H1 (cell line): ENCODE measurements around the gene SLAMF6. TPM values are rescaled to one million over a fixed set of nuclear protein-coding genes. Genes with fewer than 3 reads are reported as not detected.

Experiments
- CTCF ChIA-PET: fragments of 300-600 bp; sonication (Branson Sonifier 250); formaldehyde crosslinking; loops from one replicate; lab custom pipeline; 2021; ENCODE audit not compliant: partially characterized antibody; lab: Charles Lee
- POLR2A ChIA-PET: fragments of 300-600 bp; sonication (Branson Sonifier 250); formaldehyde crosslinking; loops from one replicate; lab custom pipeline; 2021; ENCODE audit warnings: inconsistent platforms; ENCODE audit not compliant: partially characterized antibody; lab: Charles Lee
- DNase-seq, 2 experiments: peaks; one replicate each; pipeline versions ENCODE4 v3.0.0 to v3.0.0-alpha.2; 2010 to 2022; ENCODE audit warnings: low spot score in 2 of 2, low read depth in 1 of 2, mixed read lengths in 1 of 2
- FAIRE-seq: peaks from 2 replicates; lab custom pipeline; 2011; peaks lifted over from hg19 to GRCh38; lab: Jason Lieb, UNC
- H2AFZ ChIP-seq: 2 replicates; pipeline ENCODE4 v1.8.1; 2012; ENCODE audit warnings: low read length, inconsistent platforms
- H2AK5ac ChIP-seq: 2 replicates; pipeline ENCODE4 v1.6.1; 2013; ENCODE audit warnings: low read depth, low read length
- H2BK120ac ChIP-seq: replicated peaks from 2 replicates; pipeline ENCODE3; 2013; ENCODE audit warnings: low read depth, low read length, inconsistent platforms
- H2BK12ac ChIP-seq: 2 replicates; pipeline ENCODE4 v1.6.1; 2013; ENCODE audit warnings: low read depth, low read length
- H2BK15ac ChIP-seq: 2 replicates; pipeline ENCODE4 v1.6.1; 2013; ENCODE audit warnings: low read length
- H2BK20ac ChIP-seq: 2 replicates; pipeline ENCODE4 v1.6.1; 2013; ENCODE audit warnings: low read length
- H2BK5ac ChIP-seq: 2 replicates; pipeline ENCODE4 v1.6.1; 2013; ENCODE audit warnings: low read depth, low read length
- H3K14ac ChIP-seq: 2 replicates; pipeline ENCODE4 v1.6.1; 2013; ENCODE audit warnings: inconsistent platforms; ENCODE audit not compliant: insufficient read length
- H3K18ac ChIP-seq: 2 replicates; pipeline ENCODE4 v1.6.1; 2013; ENCODE audit warnings: low read length; ENCODE audit errors: extremely low read depth
- H3K23ac ChIP-seq: 2 replicates; pipeline ENCODE4 v1.6.1; 2013; ENCODE audit warnings: inconsistent platforms; ENCODE audit not compliant: insufficient read length
- H3K23me2 ChIP-seq: 2 replicates; pipeline ENCODE4 v1.6.1; 2013; ENCODE audit warnings: low read depth, low read length
- H3K27ac ChIP-seq: 2 replicates; pipeline ENCODE4 v1.6.1; 2011; ENCODE audit warnings: low read depth, low read length, inconsistent platforms
- H3K27me3 ChIP-seq, 4 experiments: replicated peaks in 1 of 4; 1 replicate in 1 of 4; 2 replicates in 3 of 4; pipeline versions ENCODE4 v1.6.1 to v1.8.1; 2011 to 2013; ENCODE audit warnings: low read length in 3 of 4, mild to moderate bottlenecking in 3 of 4, inconsistent platforms in 2 of 4, mixed read lengths in 2 of 4, moderate library complexity in 1 of 4; ENCODE audit not compliant: control insufficient read depth in 3 of 4, insufficient read depth in 3 of 4; ENCODE audit errors: extremely low read depth in 1 of 4
- H3K36me3 ChIP-seq, 4 experiments: 2 replicates each; pipeline versions ENCODE4 v1.6.1 to v1.8.1; 2011 to 2013; ENCODE audit warnings: mild to moderate bottlenecking in 4 of 4, low read length in 3 of 4, moderate library complexity in 2 of 4, control low read depth in 1 of 4, inconsistent platforms in 1 of 4; ENCODE audit not compliant: insufficient read depth in 4 of 4, control insufficient read depth in 2 of 4
- H3K4ac ChIP-seq: replicated peaks from 2 replicates; pipeline ENCODE3; 2013; ENCODE audit warnings: low read length, low read depth, mixed read lengths, inconsistent platforms; ENCODE audit not compliant: insufficient read length
- H3K4me1 ChIP-seq, 4 experiments: replicated peaks in 1 of 4; 1 replicate in 1 of 4; 2 replicates in 3 of 4; pipeline versions ENCODE4 v1.6.1 to v1.8.1; 2011 to 2013; ENCODE audit warnings: low read length in 3 of 4, inconsistent platforms in 2 of 4, mixed read lengths in 1 of 4; ENCODE audit not compliant: insufficient read depth in 4 of 4, control insufficient read depth in 3 of 4
- H3K4me2 ChIP-seq, 2 experiments: 2 replicates each; pipeline versions ENCODE4 v1.6.1 to v1.8.1; 2011 to 2013; ENCODE audit warnings: low read depth in 2 of 2, low read length in 2 of 2, control low read depth in 1 of 2, inconsistent platforms in 1 of 2, mild to moderate bottlenecking in 1 of 2; ENCODE audit not compliant: insufficient read depth in 1 of 2
- H3K4me3 ChIP-seq, 4 experiments: fragments of 200-600, 300-600 bp in 1 of 4; sonication (generic), shearing (Covaris generic), sonication (Bioruptor Twin) in 1 of 4; 2 replicates each; pipeline versions ENCODE4 v1.5.1 to v1.8.1; 2011 to 2016; ENCODE audit warnings: low read length in 4 of 4, low read depth in 3 of 4, control low read depth in 2 of 4, inconsistent platforms in 2 of 4, mild to moderate bottlenecking in 2 of 4, mixed read lengths in 1 of 4, moderate library complexity in 1 of 4; ENCODE audit not compliant: insufficient read depth in 2 of 4; ENCODE audit errors: extremely low read depth in 1 of 4
- H3K56ac ChIP-seq: replicated peaks from 2 replicates; pipeline ENCODE3; 2013; ENCODE audit warnings: low read depth, mild to moderate bottlenecking, mixed read lengths, low read length, inconsistent platforms; ENCODE audit not compliant: insufficient read length
- H3K79me1 ChIP-seq: 2 replicates; pipeline ENCODE4 v1.6.1; 2013; ENCODE audit warnings: low read depth, low read length, control low read depth
- H3K79me2 ChIP-seq, 2 experiments: 2 replicates each; pipeline versions ENCODE4 v1.6.1 to v1.8.1; 2012 to 2013; ENCODE audit warnings: low read length in 2 of 2, mild to moderate bottlenecking in 2 of 2, inconsistent platforms in 1 of 2; ENCODE audit not compliant: insufficient read depth in 2 of 2, control insufficient read depth in 1 of 2
- H3K9ac ChIP-seq, 4 experiments: replicated peaks in 1 of 4; 1 replicate in 1 of 4; 2 replicates in 3 of 4; pipeline versions ENCODE4 v1.6.1 to v1.8.1; 2011 to 2013; ENCODE audit warnings: low read depth in 3 of 4, low read length in 3 of 4, control low read depth in 2 of 4, mild to moderate bottlenecking in 2 of 4, moderate library complexity in 2 of 4, inconsistent platforms in 1 of 4; ENCODE audit errors: extremely low read depth in 1 of 4
- H3K9me3 ChIP-seq, 2 experiments: 2 replicates each; pipeline versions ENCODE4 v1.6.1 to v1.8.1; 2012 to 2013; ENCODE audit warnings: mild to moderate bottlenecking in 2 of 2, moderate library complexity in 2 of 2, control low read depth in 1 of 2, inconsistent platforms in 1 of 2, low read depth in 1 of 2, low read length in 1 of 2, mixed read lengths in 1 of 2; ENCODE audit not compliant: insufficient read depth in 2 of 2
- H4K20me1 ChIP-seq, 2 experiments: replicated peaks in 1 of 2; 2 replicates each; pipeline versions ENCODE3 to v1.8.1; 2011 to 2013; ENCODE audit warnings: inconsistent platforms in 2 of 2, low read length in 2 of 2, mild to moderate bottlenecking in 1 of 2; ENCODE audit not compliant: insufficient read depth in 2 of 2, control insufficient read depth in 1 of 2
- H4K5ac ChIP-seq: 2 replicates; pipeline ENCODE4 v1.6.1; 2013; ENCODE audit warnings: low read length, low read depth, mixed read lengths, inconsistent platforms; ENCODE audit not compliant: insufficient read length
- H4K8ac ChIP-seq: 2 replicates; pipeline ENCODE4 v1.8.0; 2013; ENCODE audit warnings: mild to moderate bottlenecking, moderate library complexity, low read length, inconsistent platforms; ENCODE audit not compliant: insufficient read depth; ENCODE audit errors: extremely low read depth
- H4K91ac ChIP-seq: replicated peaks from 2 replicates; pipeline ENCODE3; 2013; ENCODE audit warnings: low read length, mixed read lengths, inconsistent platforms; ENCODE audit not compliant: insufficient read length
- BACH1 ChIP-seq: IDR thresholded peaks from 2 replicates; pipeline ENCODE4 v1.6.1; 2012; ENCODE audit warnings: low read length, improper control_type of control experiment
- CBX8 ChIP-seq: fragments of 300-800, 300-1000 bp; sonication (generic); IDR thresholded peaks from 2 replicates; pipeline ENCODE4 v1.7.1; 2016; ENCODE audit warnings: low read depth, low read length, borderline replicate concordance
- CEBPB ChIP-seq: IDR thresholded peaks from 2 replicates; pipeline ENCODE4 v1.6.1; 2012; ENCODE audit warnings: low read depth, low read length
- CREB1 ChIP-seq: IDR thresholded peaks from 2 replicates; pipeline ENCODE4 v1.6.1; 2012; ENCODE audit warnings: inconsistent platforms
- CTBP2 ChIP-seq: IDR thresholded peaks from 2 replicates; pipeline ENCODE4 v1.7.0; 2011; ENCODE audit warnings: borderline replicate concordance, mild to moderate bottlenecking, moderate library complexity, mixed read lengths, low read length; ENCODE audit not compliant: insufficient read depth, insufficient read length
- EGR1 ChIP-seq: IDR thresholded peaks from 2 replicates; pipeline ENCODE4 v1.6.1; 2011; ENCODE audit warnings: low read depth, low read length, borderline replicate concordance
- EP300 ChIP-seq, 2 experiments: IDR thresholded peaks; 1 replicate in 1 of 2; 2 replicates in 1 of 2; pipeline ENCODE4 v1.6.1; 2011 to 2012; ENCODE audit warnings: low read depth in 2 of 2, low read length in 2 of 2, mild to moderate bottlenecking in 2 of 2, borderline replicate concordance in 1 of 2, inconsistent platforms in 1 of 2, moderate library complexity in 1 of 2
- PHF8 ChIP-seq: fragments of 200-600 bp; sonication (generic); conservative IDR thresholded peaks from 2 replicates; pipeline ENCODE4 v1.7.1; 2012; ENCODE audit warnings: low read depth, mild to moderate bottlenecking, inconsistent platforms, low read length, moderate library complexity
- POU5F1 ChIP-seq: IDR thresholded peaks from 2 replicates; pipeline ENCODE4 v1.6.1; 2011; ENCODE audit warnings: low read depth, mild to moderate bottlenecking, low read length, moderate library complexity
- RXRA ChIP-seq: IDR thresholded peaks from 2 replicates; pipeline ENCODE4 v1.6.1; 2011; ENCODE audit warnings: low read depth, mild to moderate bottlenecking, low read length, moderate library complexity; ENCODE audit not compliant: insufficient read depth
- TBP ChIP-seq: IDR thresholded peaks from 2 replicates; pipeline ENCODE4 v1.6.1; 2011; ENCODE audit warnings: low read depth, low read length, improper control_type of control experiment
- TCF12 ChIP-seq: IDR thresholded peaks from 2 replicates; pipeline ENCODE4 v1.6.1; 2011; ENCODE audit warnings: low read depth, mild to moderate bottlenecking, low read length
- TEAD4 ChIP-seq: IDR thresholded peaks from 2 replicates; pipeline ENCODE4 v1.6.1; 2012; ENCODE audit warnings: low read depth, low read length, inconsistent platforms, mixed read lengths
- WGBS, 2 experiments: shearing (Covaris generic) in 1 of 2; methylation state at CpG; one replicate each; pipeline versions ENCODE4 v1.1.6 to v1.1.7; 2013 to 2015; ENCODE audit warnings: low lambda C conversion rate in 2 of 2, mixed read lengths in 2 of 2, inconsistent platforms in 1 of 2, low coverage in 1 of 2, missing lambda C conversion rate in 1 of 2; ENCODE audit not compliant: insufficient replicate concordance in 2 of 2, insufficient coverage in 1 of 2, insufficient read length in 1 of 2; ENCODE audit errors: extremely low coverage in 1 of 2, missing lambda C conversion rate in 1 of 2; 5-methylcytosine and 5-hydroxymethylcytosine counted together
- polyA plus RNA-seq, 7 experiments: library from polyadenylated mRNA; depleted of rRNA in 3 of 7; stranded (reverse) in 5 of 7; unstranded in 2 of 7; fragments of >200 nt in 5 of 7; fragments of 200-250 nt in 2 of 7; gene quantifications; 1 replicate in 5 of 7; 2 replicates in 1 of 7; 4 replicates in 1 of 7; pipeline versions ENCODE4 v1.2.1 to v1.2.3, GENCODE V29; 2011 to 2013; ENCODE audit warnings: missing spikeins in 2 of 7, mixed read lengths in 2 of 7
- total RNA-seq: library from RNA; stranded (reverse); fragmentation: NEBNext Ultra II Directional; extraction: Animal tissue kit (Norgen Biotek cat#: 25700); gene quantifications from 2 replicates; pipeline ENCODE4 v1.2.1, GENCODE V29; 2021
- TF ChIP-seq, protein P1 (sequence below): IDR thresholded peaks from 2 replicates; pipeline ENCODE4 v1.6.1; 2011; ENCODE audit warnings: low read depth, mild to moderate bottlenecking, low read length; ENCODE audit not compliant: insufficient read depth

Gene SLAMF6
- total and polyA plus RNA-seq, 2 of the 8 experiments (the other 6 are each of a cell fraction or from before 2014, with no cell fraction given) = not detected

DNA sequence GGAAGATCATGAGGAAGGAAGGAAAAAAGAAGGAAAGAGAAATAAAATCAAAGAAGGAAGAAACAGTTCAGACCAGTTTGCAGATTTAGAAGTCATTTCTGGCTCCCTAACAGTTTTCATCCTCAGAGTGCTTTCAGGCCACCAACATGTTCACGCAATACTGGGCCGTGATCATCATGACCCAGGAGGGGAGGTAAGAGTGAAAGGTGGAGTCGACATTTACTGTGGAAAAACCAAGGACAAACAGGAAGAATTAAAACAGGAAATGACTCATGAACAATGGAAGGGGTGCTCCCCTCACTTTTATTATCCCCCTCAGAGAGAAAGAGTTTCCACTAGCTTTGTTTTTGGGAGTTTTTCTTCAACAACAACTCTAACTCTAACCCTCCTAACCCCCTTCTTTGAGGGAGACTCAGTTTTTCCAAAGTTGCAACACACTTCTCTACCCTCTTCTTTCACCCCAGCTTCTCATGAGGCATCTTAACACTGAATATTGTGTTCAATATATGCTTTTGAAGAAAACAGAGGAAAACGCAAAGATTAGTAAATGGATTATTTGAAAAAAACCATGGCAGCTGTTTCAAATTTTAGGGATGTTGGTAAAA lies 62.3 kb downstream of the SLAMF6 start:
- Histone ChIP-seq H3K27ac (no peak overlapping the region), H2BK20ac (no peak overlapping the region), H3K18ac (no peak overlapping the region), H2BK5ac (no peak overlapping the region), H3K4ac (no peak overlapping the region), H3K4me1 (peaks cover 0 to 7% (median 3%) of the 10 kb centered on the region in 4 experiments; a peak in 3 of 7 replicates), H2AFZ (peak overlapping the region; percentile 67), H3K79me2 (no peaks in the 10 kb centered on the region), H3K9ac (no peak overlapping the region), H4K20me1 (no peaks in the 10 kb centered on the region), H3K23me2 (no peaks in the 10 kb centered on the region), H2AK5ac (no peak overlapping the region), H3K9me3 (no peaks in the 10 kb centered on the region), H3K4me2 (no peak overlapping the region), H4K8ac (no peak overlapping the region), H2BK12ac (no peak overlapping the region), H3K4me3 (no peak overlapping the region), H3K36me3 (no peaks in the 10 kb centered on the region), H3K79me1 (no peaks in the 10 kb centered on the region), H4K5ac (no peak overlapping the region), H3K27me3 (no peaks in the 10 kb centered on the region), H3K56ac (no peak overlapping the region), H3K14ac (no peak overlapping the region), H2BK15ac (no peak overlapping the region), H3K23ac (no peak overlapping the region), H2BK120ac (no peak overlapping the region), H4K91ac (no peak overlapping the region)
- 90% methylated on average over 4 of the region's 4 CpGs; no CpG with 5 or more reads in 1 of the 2 experiments for WGBS, 2 experiments
- FAIRE-seq (peak; percentile 50), DNase-seq (no peak)
- ChIA-PET POLR2A (no interaction called here), CTCF (no interaction called here)
- TF ChIP-seq CTBP2 = no peak
- TF ChIP-seq CBX8 = no peak
- no peak for TF ChIP-seq RXRA
- no peak for TF ChIP-seq BACH1
- TF ChIP-seq TCF12 = no peak
- no peak for TF ChIP-seq TBP
- no peak for TF ChIP-seq CREB1
- no peak for TF ChIP-seq EP300 (IDR thresholded peaks at IDR 0.05; ENCODE audit: borderline replicate concordance in 1 of 2, low read depth in 2 of 2, low read length in 2 of 2)
- no peak for TF ChIP-seq CEBPB
- TF ChIP-seq POU5F1 = no peak
- no peak for TF ChIP-seq TEAD4
- no peak for TF ChIP-seq EGR1
- no peak for TF ChIP-seq PHF8
- TF ChIP-seq, protein P1, sequence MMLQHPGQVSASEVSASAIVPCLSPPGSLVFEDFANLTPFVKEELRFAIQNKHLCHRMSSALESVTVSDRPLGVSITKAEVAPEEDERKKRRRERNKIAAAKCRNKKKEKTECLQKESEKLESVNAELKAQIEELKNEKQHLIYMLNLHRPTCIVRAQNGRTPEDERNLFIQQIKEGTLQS = no peak
